NB4 (cell line): Measurements from ENCODE around the gene PRMT3.

Experiments
- CTCF ChIP-seq: IDR thresholded peaks from one replicate; pipeline ENCODE4 v1.5.1; 2012; ENCODE audit warnings: low read depth, low read length
- POLR2A ChIP-seq: IDR thresholded peaks from 2 replicates; pipeline ENCODE4 v1.6.1; 2011; ENCODE audit warnings: mild to moderate bottlenecking; ENCODE audit not compliant: insufficient read length; ENCODE audit errors: extremely low read depth
- TF ChIP-seq, protein P1 (sequence below): IDR thresholded peaks from 2 replicates; pipeline ENCODE4 v1.6.1; 2011; ENCODE audit warnings: low read depth, low read length

- TF ChIP-seq POLR2A (no peak), CTCF (no peak)
- TF ChIP-seq, protein P1, sequence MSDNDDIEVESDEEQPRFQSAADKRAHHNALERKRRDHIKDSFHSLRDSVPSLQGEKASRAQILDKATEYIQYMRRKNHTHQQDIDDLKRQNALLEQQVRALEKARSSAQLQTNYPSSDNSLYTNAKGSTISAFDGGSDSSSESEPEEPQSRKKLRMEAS: no peak
These were observed 20.1 kb upstream of the PRMT3 start for GRCh38 chr11:20367313-20367948.
